HT-29 (cell line): ENCODE data around the gene KIF25. TPM values are rescaled to one million over a fixed set of nuclear protein-coding genes. Genes with fewer than 3 reads are reported as not detected.
A peak's percentile ranks its signal among the peaks of the same experiment; 100 is the strongest.

ENCODE experiments used
- DNase-seq: peaks from one replicate; pipeline ENCODE4 v3.0.0-alpha.2; 2015; ENCODE audit warnings: low spot score
- total RNA-seq: library from RNA; depleted of rRNA; stranded (reverse); fragments of >200 nt; shearing (Covaris generic); gene quantifications from 2 replicates; pipeline ENCODE4 v1.2.3, GENCODE V29; 2014

The KIF25 gene
- total RNA-seq, 1 experiment from 2014 or later, result not detected

- peak; percentile 55 for DNase-seq
Observed at GRCh38 chr6:168035098-168035660, 37.7 kb downstream of the KIF25 start.

GRCh38 chr6:168035661-168036545 lies 38.4 kb downstream of the KIF25 start:
- peak; percentile 65 for DNase-seq

- DNase-seq, result peak; percentile 46
Observed at GRCh38 chr6:168037242-168037641, 39.8 kb downstream of the KIF25 start.

- DNase-seq, result peak; percentile 65
Observed at GRCh38 chr6:168037856-168038255, 40.4 kb downstream of the KIF25 start.

GRCh38 chr6:168038576-168039140 lies 41.2 kb downstream of the KIF25 start:
- no peak for DNase-seq

- no peak for DNase-seq
Observed at GRCh38 chr6:168039301-168039700, 41.8 kb downstream of the KIF25 start.

GRCh38 chr6:168039849-168040248 lies 42.4 kb downstream of the KIF25 start:
- no peak for DNase-seq

- DNase-seq, result no peak
Observed at GRCh38 chr6:168040856-168041496, 43.5 kb downstream of the KIF25 start.

GRCh38 chr6:168041928-168042327 lies 44.5 kb downstream of the KIF25 start:
- peak; percentile 21 for DNase-seq

GRCh38 chr6:168042426-168043192 lies 45.1 kb downstream of the KIF25 start:
- DNase-seq, result no peak

- DNase-seq, result no peak
Observed at GRCh38 chr6:168043193-168043847, 45.8 kb downstream of the KIF25 start.

GRCh38 chr6:168043848-168044415 lies 46.5 kb downstream of the KIF25 start:
- DNase-seq, result no peak

- no peak for DNase-seq
Observed at GRCh38 chr6:168044521-168045130, 47.2 kb downstream of the KIF25 start.

- DNase-seq, result no peak
Observed at GRCh38 chr6:168045141-168045691, 47.7 kb downstream of the KIF25 start.

GRCh38 chr6:168045706-168046620 lies 48.5 kb downstream of the KIF25 start:
- DNase-seq, result no peak

- no peak for DNase-seq
Observed at GRCh38 chr6:168046696-168047095, 49.2 kb downstream of the KIF25 start.

- no peak for DNase-seq
Observed at GRCh38 chr6:168047841-168048723, 50.6 kb downstream of the KIF25 start.

- no peak for DNase-seq
Observed at GRCh38 chr6:168048724-168049025, 51.2 kb downstream of the KIF25 start.
